ENCODE results near the gene DLGAP1. TPM values are rescaled to one million over a fixed set of nuclear protein-coding genes. Genes with fewer than 3 reads are reported as not detected.

DLGAP1 gene
- total RNA-seq, 1 experiment from 2014 or later, result 0.39 TPM

- no peak for TF ChIP-seq ELF1 (IDR thresholded peaks at IDR 0.05; ENCODE audit: borderline replicate concordance, low read depth)
These were observed 928.4 kb downstream of the DLGAP1 start (continued) for GRCh38 chr18:3526421-3527354.

- Histone ChIP-seq H3K9me3 (ENCODE audit: control insufficient read depth in 1 of 2, insufficient read depth in 1 of 2, low read depth in 1 of 2, low read length in 2 of 2) (no peaks in the 10 kb centered on the region), H3K9me2 (ENCODE audit: insufficient read depth) (no peaks in the 10 kb centered on the region), H4K20me1 (ENCODE audit: insufficient read depth) (no peaks in the 10 kb centered on the region), H3K4me2 (ENCODE audit: low read length) (no peak overlapping the region), H3K4me3 (replicated peaks in 1 of 2; ENCODE audit: low read depth in 1 of 2, low read length in 2 of 2) (no peak overlapping the region), H3K27ac (ENCODE audit: low read depth, low read length) (no peak overlapping the region), H3K27me3 (ENCODE audit: insufficient read depth, low read length) (no peaks in the 10 kb centered on the region), H3K9ac (ENCODE audit: low read length) (no peak overlapping the region), H3K79me2 (ENCODE audit: insufficient read depth, low read length) (no peaks in the 10 kb centered on the region), H3K4me1 (ENCODE audit: control insufficient read depth in 1 of 2, insufficient read depth in 2 of 2, low read length in 2 of 2) (no peaks in the 10 kb centered on the region), H3K36me3 (ENCODE audit: control insufficient read depth in 1 of 2, insufficient read depth in 2 of 2, low read length in 2 of 2) (no peaks in the 10 kb centered on the region), H2AFZ (ENCODE audit: low read depth, low read length, poor library complexity, severe bottlenecking) (no peak overlapping the region)
- ChIA-PET POLR2A (no interaction called here), RAD21 (ENCODE audit: low non-redundant PET in 1 of 2, low total read pairs in 2 of 2, uncharacterized antibody in 2 of 2, unreplicated experiment in 2 of 2) (no interaction called here), CTCF (no interaction called here)
- ATAC-seq (no peak), DNase-seq (ENCODE audit: low read depth, low spot score) (no peak)
- TF ChIP-seq SP1 (IDR thresholded peaks at IDR 0.05; ENCODE audit: low read depth), result no peak
- intact Hi-C loops (cut with micrococcal nuclease), result loop anchor here (5.0 kb wide), 1 partner anchor 36 kb away; no protein-coding TSS in a partner anchor
- no TSS peak for BruUV-seq (replicated peaks)
These were observed 929.2 kb downstream of the DLGAP1 start for GRCh38 chr18:3525870-3526420.

- BruUV-seq (replicated peaks), result no TSS peak
- CTCF ChIA-PET, result no interaction called here
- H3K36me3 ChIP-seq (ENCODE audit: control insufficient read depth in 1 of 2, insufficient read depth in 2 of 2, low read length in 2 of 2), result no peaks in the 10 kb centered on the region
- TF ChIP-seq RAD21 (IDR thresholded peaks at IDR 0.05; ENCODE audit: low read depth), result no peak
- no peak for TF ChIP-seq ZBTB33 (IDR thresholded peaks at IDR 0.05; ENCODE audit: extremely low read depth, insufficient replicate concordance, low read length)
- TF ChIP-seq EZH2 (IDR thresholded peaks at IDR 0.05), result no peak
- no peak for TF ChIP-seq JUND (IDR thresholded peaks at IDR 0.05)
- TF ChIP-seq ATF3 (IDR thresholded peaks at IDR 0.05), result no peak
- TF ChIP-seq EZH2phosphoT487 (IDR thresholded peaks at IDR 0.05; ENCODE audit: borderline replicate concordance), result no peak
- TF ChIP-seq EGR1 (IDR thresholded peaks at IDR 0.05; ENCODE audit: low read depth), result no peak
- no peak for TF ChIP-seq FOSL1 (IDR thresholded peaks at IDR 0.05; ENCODE audit: low read depth)
- no peak for TF ChIP-seq POLR2AphosphoS5 (IDR thresholded peaks at IDR 0.05; ENCODE audit: low read depth, low read length)
- no peak for TF ChIP-seq YY1 (IDR thresholded peaks at IDR 0.05; ENCODE audit: extremely low read depth, insufficient replicate concordance, low read depth, low read length)
- no peak for TF ChIP-seq SRF (IDR thresholded peaks at IDR 0.05; ENCODE audit: low read depth)
These were observed 930.4 kb downstream of the DLGAP1 start for GRCh38 chr18:3524706-3525105.

More at GRCh38 chr18:3524706-3525105, 930.4 kb downstream of the DLGAP1 start:
- no peaks in the 10 kb centered on the region for H3K27me3 ChIP-seq (ENCODE audit: insufficient read depth, low read length)
- intact Hi-C loops (cut with micrococcal nuclease), result loop anchor here (5.0 kb wide), 1 partner anchor 38 kb away; no protein-coding TSS in a partner anchor
- no peaks in the 10 kb centered on the region for H3K9me2 ChIP-seq (ENCODE audit: insufficient read depth)
- no peak overlapping the region for H3K4me3 ChIP-seq (replicated peaks in 1 of 2; ENCODE audit: low read depth in 1 of 2, low read length in 2 of 2)
- H3K27ac ChIP-seq (ENCODE audit: low read depth, low read length), result no peak overlapping the region
- ChIA-PET RAD21 (ENCODE audit: low non-redundant PET in 1 of 2, low total read pairs in 2 of 2, uncharacterized antibody in 2 of 2, unreplicated experiment in 2 of 2) (no interaction called here), POLR2A (no interaction called here)
- no peak overlapping the region for H3K4me2 ChIP-seq (ENCODE audit: low read length)
- no peaks in the 10 kb centered on the region for H3K9me3 ChIP-seq (ENCODE audit: control insufficient read depth in 1 of 2, insufficient read depth in 1 of 2, low read depth in 1 of 2, low read length in 2 of 2)
- H3K9ac ChIP-seq (ENCODE audit: low read length), result no peak overlapping the region
- H3K79me2 ChIP-seq (ENCODE audit: insufficient read depth, low read length), result no peaks in the 10 kb centered on the region
- no peak for DNase-seq (ENCODE audit: low read depth, low spot score)
- H2AFZ ChIP-seq (ENCODE audit: low read depth, low read length, poor library complexity, severe bottlenecking), result no peak overlapping the region
- H3K4me1 ChIP-seq (ENCODE audit: control insufficient read depth in 1 of 2, insufficient read depth in 2 of 2, low read length in 2 of 2), result no peaks in the 10 kb centered on the region
- ATAC-seq, result no peak
- H4K20me1 ChIP-seq (ENCODE audit: insufficient read depth), result no peaks in the 10 kb centered on the region

Data from HCT116 (cell line).